Measurements from ENCODE around the gene AS3MT.

DNA sequence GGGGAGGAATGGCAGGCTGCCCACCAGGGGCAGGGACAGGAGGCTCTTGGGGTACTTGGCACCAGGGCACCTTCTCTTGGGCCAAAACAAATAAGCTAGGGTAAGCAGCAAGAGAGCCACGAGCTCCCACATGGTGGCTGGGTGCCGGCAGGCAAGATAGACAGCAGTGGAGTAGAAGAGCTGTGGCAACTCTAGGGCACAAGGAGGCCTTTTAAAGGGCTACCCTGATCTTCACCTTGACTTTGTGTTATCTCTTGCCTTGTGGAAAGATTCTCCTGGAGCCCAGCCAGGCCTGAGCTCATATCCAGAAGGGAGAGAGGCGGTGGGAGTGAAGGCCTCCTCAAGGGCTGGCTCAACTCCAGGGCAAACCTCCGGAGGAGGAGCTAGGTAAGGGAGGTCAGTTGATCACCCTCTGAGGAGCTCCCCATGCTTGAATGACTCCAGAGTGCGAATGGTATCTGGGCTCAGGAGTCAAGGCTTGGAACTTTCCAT lies 32.0 kb upstream of the AS3MT start, which contains the start of gene CYP17A1:
- TF ChIP-seq CTCF (IDR thresholded peaks at IDR 0.05) = no peak
- no peak for TF ChIP-seq SIN3A (IDR thresholded peaks at IDR 0.05; ENCODE audit: borderline replicate concordance, low read depth, low read length)
- TF ChIP-seq NRF1 (IDR thresholded peaks at IDR 0.05; ENCODE audit: low read depth, low read length) = no peak
- no peak for TF ChIP-seq RFX5 (IDR thresholded peaks at IDR 0.05; ENCODE audit: low read length)
- TF ChIP-seq RAD21 (IDR thresholded peaks at IDR 0.05; ENCODE audit: low read length) = no peak
- no peak for TF ChIP-seq EZH2phosphoT487 (IDR thresholded peaks at IDR 0.05; ENCODE audit: borderline replicate concordance, low read depth)
- TF ChIP-seq, protein P1, sequence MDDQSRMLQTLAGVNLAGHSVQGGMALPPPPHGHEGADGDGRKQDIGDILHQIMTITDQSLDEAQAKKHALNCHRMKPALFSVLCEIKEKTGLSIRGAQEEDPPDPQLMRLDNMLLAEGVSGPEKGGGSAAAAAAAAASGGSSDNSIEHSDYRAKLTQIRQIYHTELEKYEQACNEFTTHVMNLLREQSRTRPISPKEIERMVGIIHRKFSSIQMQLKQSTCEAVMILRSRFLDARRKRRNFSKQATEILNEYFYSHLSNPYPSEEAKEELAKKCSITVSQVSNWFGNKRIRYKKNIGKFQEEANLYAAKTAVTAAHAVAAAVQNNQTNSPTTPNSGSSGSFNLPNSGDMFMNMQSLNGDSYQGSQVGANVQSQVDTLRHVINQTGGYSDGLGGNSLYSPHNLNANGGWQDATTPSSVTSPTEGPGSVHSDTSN (IDR thresholded peaks at IDR 0.05) = no peak
- TF ChIP-seq ELF1 (IDR thresholded peaks at IDR 0.05) = no peak
- TF ChIP-seq POLR2AphosphoS5 (IDR thresholded peaks at IDR 0.05; ENCODE audit: low read depth, low read length) = no peak
- TF ChIP-seq YY1 (IDR thresholded peaks at IDR 0.05; ENCODE audit: low read depth) = no peak
- no peak for TF ChIP-seq CHD2 (IDR thresholded peaks at IDR 0.05; ENCODE audit: low read length, partially characterized antibody)

Measured in SK-N-SH (cell line).